ENCODE measurements around the gene SPATA13.
"Not testable (repeated sequence)": the region's sequence is repeated elsewhere in the genome, so short reads cannot be mapped to it uniquely, and the experiment has no call there.

Gene SPATA13

GRCh38 chr13:24160458-24161009, at the start of gene SPATA13:
SPATA13 (plus strand) TSS chr13:24160720; CDS start chr13:24222930, 62,210 bp downstream.
- peak within 1 kb of the TSS; percentile 70 for H2AFZ ChIP-seq (ENCODE audit: low read depth, low read length)
- H3K36me3 ChIP-seq (ENCODE audit: insufficient read depth, low read length) = no peaks in the 10 kb centered on the region
- peak within 1 kb of the TSS; percentile 70 for H3K4me3 ChIP-seq (ENCODE audit: low read length)
- peaks cover 49% of the 10 kb centered on the region for H3K4me1 ChIP-seq (ENCODE audit: insufficient read depth, low read length)
- H3K9me3 ChIP-seq (ENCODE audit: low read length) = no peaks in the 10 kb centered on the region
- H3K27me3 ChIP-seq (ENCODE audit: insufficient read depth, low read length) = no peaks in the 10 kb centered on the region

DNA sequence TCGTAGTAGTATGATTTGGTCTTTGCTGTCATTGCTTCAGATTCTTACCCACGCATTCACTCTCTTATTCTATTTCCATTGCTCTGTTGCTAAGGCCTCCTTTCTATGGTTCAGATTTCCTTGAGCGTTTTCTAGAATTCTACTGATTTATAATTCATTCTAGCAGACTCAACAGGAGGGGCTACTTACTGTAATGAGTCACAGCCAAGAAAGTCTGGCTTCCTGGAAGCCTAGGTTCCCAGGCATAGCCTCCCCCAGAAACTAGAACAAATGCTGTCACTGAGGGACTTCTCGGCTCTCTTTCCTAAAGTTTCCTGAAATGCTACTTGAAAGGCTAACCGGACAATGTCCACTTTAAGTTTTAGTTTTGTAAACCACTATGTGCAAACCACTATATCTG, 47.7 kb upstream of the SPATA13 start:
- H3K4me3 ChIP-seq (ENCODE audit: low read length) = no peak overlapping the region
- H3K27me3 ChIP-seq (ENCODE audit: insufficient read depth, low read length) = no peaks in the 10 kb centered on the region
- H3K9me3 ChIP-seq (ENCODE audit: low read length) = peaks cover 2% of the 10 kb centered on the region
- H3K36me3 ChIP-seq (ENCODE audit: insufficient read depth, low read length) = no peaks in the 10 kb centered on the region
- no peak overlapping the region for H2AFZ ChIP-seq (ENCODE audit: low read depth, low read length)
- no peaks in the 10 kb centered on the region for H3K4me1 ChIP-seq (ENCODE audit: insufficient read depth, low read length)

DNA sequence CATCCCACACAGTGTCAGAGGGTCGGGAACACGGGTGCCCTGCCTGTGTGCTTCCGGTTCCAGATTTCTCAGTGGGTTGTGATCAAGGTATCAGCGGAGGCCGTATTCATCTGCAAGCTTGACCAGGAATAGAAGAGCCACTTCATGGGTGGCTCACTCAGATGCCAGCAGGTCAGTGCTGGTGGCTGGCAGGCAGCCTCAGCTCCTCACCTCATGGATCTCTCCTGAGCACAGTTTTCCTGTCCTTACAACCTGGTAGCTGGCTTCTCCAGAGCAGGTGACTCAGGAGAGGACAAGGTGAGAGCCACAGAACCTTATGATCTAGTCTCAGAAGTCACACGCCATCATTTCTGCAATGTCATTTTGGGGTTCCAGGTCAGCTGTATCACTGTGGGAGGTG, 44.8 kb upstream of the SPATA13 start:
- no peak overlapping the region for H3K4me3 ChIP-seq (ENCODE audit: low read length)
- H3K27me3 ChIP-seq (ENCODE audit: insufficient read depth, low read length) = no peaks in the 10 kb centered on the region
- H2AFZ ChIP-seq (ENCODE audit: low read depth, low read length) = no peak overlapping the region
- no peaks in the 10 kb centered on the region for H3K4me1 ChIP-seq (ENCODE audit: insufficient read depth, low read length)
- H3K36me3 ChIP-seq (ENCODE audit: insufficient read depth, low read length) = no peaks in the 10 kb centered on the region
- peaks cover 2% of the 10 kb centered on the region for H3K9me3 ChIP-seq (ENCODE audit: low read length)

DNA sequence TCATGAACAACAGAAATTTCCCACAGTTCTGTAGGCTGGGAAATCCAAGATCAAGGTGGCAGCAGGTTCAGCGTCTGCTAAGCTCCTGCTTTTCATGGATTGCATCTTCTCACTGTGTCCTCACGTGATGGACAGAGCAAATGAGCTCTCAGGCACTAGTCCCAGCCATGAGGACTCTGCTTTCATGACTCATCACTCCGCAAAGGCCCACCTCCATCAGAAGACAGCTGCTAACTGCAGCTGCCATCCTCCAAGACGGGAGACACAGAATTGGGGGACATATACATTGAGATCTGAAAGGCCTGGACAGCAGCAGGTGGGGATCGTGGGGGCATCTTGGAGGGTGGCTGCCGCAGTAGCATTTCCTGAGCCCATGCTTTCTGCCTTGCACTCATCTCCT, 44.4 kb upstream of the SPATA13 start:
- Histone ChIP-seq H3K4me3 (ENCODE audit: low read length) (no peak overlapping the region), H3K36me3 (ENCODE audit: insufficient read depth, low read length) (no peaks in the 10 kb centered on the region), H3K4me1 (ENCODE audit: insufficient read depth, low read length) (no peaks in the 10 kb centered on the region), H3K9me3 (ENCODE audit: low read length) (peaks cover 2% of the 10 kb centered on the region), H3K27me3 (ENCODE audit: insufficient read depth, low read length) (no peaks in the 10 kb centered on the region), H2AFZ (ENCODE audit: low read depth, low read length) (no peak overlapping the region)

- H3K4me1 ChIP-seq (ENCODE audit: insufficient read depth, low read length) = no peaks in the 10 kb centered on the region
- H3K36me3 ChIP-seq (ENCODE audit: insufficient read depth, low read length) = no peaks in the 10 kb centered on the region
- no peaks in the 10 kb centered on the region for H3K27me3 ChIP-seq (ENCODE audit: insufficient read depth, low read length)
- H3K9me3 ChIP-seq (ENCODE audit: low read length) = peaks cover 2% of the 10 kb centered on the region
- H2AFZ ChIP-seq (ENCODE audit: low read depth, low read length) = no peak overlapping the region
- no peak overlapping the region for H3K4me3 ChIP-seq (ENCODE audit: low read length)
These were observed 41.9 kb upstream of the SPATA13 start for GRCh38 chr13:24118576-24118975.

DNA sequence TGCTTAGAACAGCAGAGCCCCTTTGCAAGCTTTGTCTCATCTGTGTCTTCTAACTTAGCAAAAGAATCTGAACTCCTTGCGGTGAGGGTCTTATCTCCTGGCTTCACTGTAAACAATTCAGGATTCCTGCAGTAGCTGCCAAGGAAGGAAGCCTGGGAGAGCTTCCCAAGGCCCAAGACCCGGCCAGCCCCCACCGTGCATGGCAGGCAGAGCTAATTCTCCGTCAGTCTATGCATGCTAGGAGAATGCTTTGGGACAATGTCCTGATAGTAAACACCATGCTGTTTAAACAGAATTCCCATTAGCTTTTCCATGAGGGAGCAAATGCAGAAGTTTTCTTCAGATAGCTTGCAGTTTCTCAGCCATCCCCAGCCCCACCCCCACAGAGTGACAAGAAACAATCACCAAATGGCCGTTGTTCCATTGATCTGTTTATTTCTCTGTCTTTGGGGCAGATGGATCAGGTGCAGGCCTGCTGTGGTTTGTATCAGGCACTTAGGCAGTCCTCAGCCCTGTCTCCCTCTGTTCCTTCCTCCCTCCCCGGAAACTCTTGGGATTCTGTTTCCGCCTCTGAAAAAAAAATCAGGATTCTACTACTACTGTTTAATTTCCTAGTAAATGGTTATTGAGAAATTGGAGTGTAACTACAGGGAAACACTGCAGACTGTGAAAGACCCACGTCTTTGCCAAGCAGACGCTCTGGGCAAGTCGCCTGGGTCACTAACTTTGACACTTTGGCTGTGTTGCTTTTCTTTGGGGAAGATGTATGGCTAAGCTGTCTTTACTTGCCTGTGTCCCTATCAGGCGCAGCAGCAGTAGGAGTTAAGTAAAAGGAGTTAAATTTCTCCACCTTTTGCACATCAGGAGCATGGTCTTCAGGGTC, 40.7 kb upstream of the SPATA13 start:
- H3K36me3 ChIP-seq (ENCODE audit: insufficient read depth, low read length) = no peaks in the 10 kb centered on the region
- H3K27me3 ChIP-seq (ENCODE audit: insufficient read depth, low read length) = no peaks in the 10 kb centered on the region
- peaks cover 2% of the 10 kb centered on the region for H3K9me3 ChIP-seq (ENCODE audit: low read length)
- H3K4me1 ChIP-seq (ENCODE audit: insufficient read depth, low read length) = peaks cover 10% of the 10 kb centered on the region
- H2AFZ ChIP-seq (ENCODE audit: low read depth, low read length) = no peak overlapping the region
- H3K4me3 ChIP-seq (ENCODE audit: low read length) = no peak overlapping the region

DNA sequence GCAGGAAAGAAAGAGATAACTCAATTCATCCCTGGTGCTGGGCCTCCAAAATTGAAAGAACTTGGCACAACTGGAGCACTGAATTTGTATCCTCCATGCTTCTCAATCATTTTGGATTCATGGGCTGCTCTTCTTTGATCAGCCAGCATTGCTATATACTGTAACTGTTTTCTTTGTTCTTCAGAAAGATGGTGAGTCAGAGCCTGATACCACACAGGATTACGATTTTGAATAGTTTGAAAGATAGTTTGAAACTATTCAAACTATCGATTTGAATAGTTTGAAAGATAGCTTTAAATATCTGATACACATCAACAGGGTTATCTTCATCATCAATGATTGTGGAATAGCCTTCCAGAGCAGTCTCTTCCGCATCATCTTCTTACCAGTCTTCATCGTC, 38.5 kb upstream of the SPATA13 start:
- H2AFZ ChIP-seq (ENCODE audit: low read depth, low read length); H3K4me3 ChIP-seq (ENCODE audit: low read length); H3K9me3 ChIP-seq (ENCODE audit: low read length); H3K27me3 ChIP-seq (ENCODE audit: insufficient read depth, low read length); H3K36me3 ChIP-seq (ENCODE audit: insufficient read depth, low read length): not testable (repeated sequence)
- H3K4me1 ChIP-seq (ENCODE audit: insufficient read depth, low read length) = peaks cover 20% of the 10 kb centered on the region

GRCh38 chr13:24122569-24122968, 38.0 kb upstream of the SPATA13 start:
- Histone ChIP-seq H2AFZ (ENCODE audit: low read depth, low read length) (no peak overlapping the region), H3K4me3 (ENCODE audit: low read length) (no peak overlapping the region), H3K4me1 (ENCODE audit: insufficient read depth, low read length) (peaks cover 20% of the 10 kb centered on the region), H3K36me3 (ENCODE audit: insufficient read depth, low read length) (no peaks in the 10 kb centered on the region), H3K9me3 (ENCODE audit: low read length) (no peaks in the 10 kb centered on the region), H3K27me3 (ENCODE audit: insufficient read depth, low read length) (no peaks in the 10 kb centered on the region)

- H3K9me3 ChIP-seq (ENCODE audit: low read length) = no peaks in the 10 kb centered on the region
- no peaks in the 10 kb centered on the region for H3K36me3 ChIP-seq (ENCODE audit: insufficient read depth, low read length)
- H3K27me3 ChIP-seq (ENCODE audit: insufficient read depth, low read length) = no peaks in the 10 kb centered on the region
- no peak overlapping the region for H2AFZ ChIP-seq (ENCODE audit: low read depth, low read length)
- no peak overlapping the region for H3K4me3 ChIP-seq (ENCODE audit: low read length)
- peaks cover 20% of the 10 kb centered on the region for H3K4me1 ChIP-seq (ENCODE audit: insufficient read depth, low read length)
These were observed 36.8 kb upstream of the SPATA13 start for GRCh38 chr13:24123761-24124160.

DNA sequence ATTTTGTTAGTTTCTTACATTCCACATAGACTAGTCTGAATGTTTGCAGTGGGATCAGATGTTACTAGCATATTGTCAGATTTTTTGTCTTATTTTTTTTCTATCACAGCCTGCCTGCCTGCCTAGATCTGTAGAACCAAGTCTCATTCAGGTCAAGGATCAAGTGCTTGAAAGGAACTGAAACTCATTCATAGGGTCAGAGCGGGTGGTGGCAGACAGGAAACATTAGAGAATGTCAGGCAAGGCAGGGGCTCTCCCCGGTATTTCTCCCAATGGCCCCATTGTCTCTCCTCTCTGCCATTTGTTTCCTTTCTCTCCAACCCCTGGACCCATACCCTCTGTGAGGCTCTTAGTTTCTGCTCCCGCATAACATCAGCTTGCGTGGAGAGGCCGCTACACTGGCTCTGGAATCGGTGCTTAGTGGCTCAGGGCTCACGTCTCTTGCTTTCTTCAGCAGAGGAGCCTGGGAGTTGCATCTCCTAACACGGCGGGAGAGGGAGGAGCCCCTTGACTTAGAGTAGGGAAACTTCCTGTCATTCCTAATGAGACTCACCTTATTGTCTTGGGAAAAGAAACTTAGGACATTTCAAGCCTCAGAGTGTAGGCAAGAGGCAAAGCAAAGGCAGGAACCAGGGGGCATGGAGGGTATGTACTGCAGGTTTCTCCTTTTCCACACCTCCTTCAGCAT, 35.6 kb upstream of the SPATA13 start:
- no peaks in the 10 kb centered on the region for H3K27me3 ChIP-seq (ENCODE audit: insufficient read depth, low read length)
- H2AFZ ChIP-seq (ENCODE audit: low read depth, low read length) = no peak overlapping the region
- no peaks in the 10 kb centered on the region for H3K36me3 ChIP-seq (ENCODE audit: insufficient read depth, low read length)
- no peaks in the 10 kb centered on the region for H3K9me3 ChIP-seq (ENCODE audit: low read length)
- peak overlapping the region; percentile 2 for H3K4me3 ChIP-seq (ENCODE audit: low read length)
- peaks cover 20% of the 10 kb centered on the region for H3K4me1 ChIP-seq (ENCODE audit: insufficient read depth, low read length)

GRCh38 chr13:24127116-24127631, 33.3 kb upstream of the SPATA13 start:
- H3K9me3 ChIP-seq (ENCODE audit: low read length) = no peaks in the 10 kb centered on the region
- H3K36me3 ChIP-seq (ENCODE audit: insufficient read depth, low read length) = no peaks in the 10 kb centered on the region
- H3K4me3 ChIP-seq (ENCODE audit: low read length) = no peak overlapping the region
- no peak overlapping the region for H2AFZ ChIP-seq (ENCODE audit: low read depth, low read length)
- H3K27me3 ChIP-seq (ENCODE audit: insufficient read depth, low read length) = no peaks in the 10 kb centered on the region
- peaks cover 20% of the 10 kb centered on the region for H3K4me1 ChIP-seq (ENCODE audit: insufficient read depth, low read length)

DNA sequence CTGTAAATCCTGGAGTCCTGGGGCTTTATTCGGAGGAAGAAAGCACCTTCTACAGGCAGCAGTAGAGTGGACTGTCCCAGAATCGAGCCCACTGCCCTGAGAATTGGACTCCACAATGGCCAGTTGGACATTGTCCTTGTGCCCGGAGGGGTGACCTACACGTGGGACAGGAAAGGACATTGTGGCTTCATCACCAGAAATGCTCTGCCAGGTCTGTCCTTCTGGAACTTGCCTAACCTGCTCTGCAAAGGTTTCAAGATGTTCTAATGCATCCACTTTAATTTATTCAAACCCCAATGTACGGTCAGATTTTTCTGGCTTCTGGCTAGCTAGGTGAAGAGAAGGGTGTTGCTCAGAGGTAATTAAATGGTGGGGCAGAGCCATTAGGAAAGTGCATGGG, 32.4 kb upstream of the SPATA13 start:
- H3K36me3 ChIP-seq (ENCODE audit: insufficient read depth, low read length) = no peaks in the 10 kb centered on the region
- H3K27me3 ChIP-seq (ENCODE audit: insufficient read depth, low read length) = no peaks in the 10 kb centered on the region
- no peaks in the 10 kb centered on the region for H3K9me3 ChIP-seq (ENCODE audit: low read length)
- no peak overlapping the region for H3K4me3 ChIP-seq (ENCODE audit: low read length)
- H2AFZ ChIP-seq (ENCODE audit: low read depth, low read length) = no peak overlapping the region
- H3K4me1 ChIP-seq (ENCODE audit: insufficient read depth, low read length) = peaks cover 20% of the 10 kb centered on the region

- Histone ChIP-seq H3K36me3 (ENCODE audit: insufficient read depth, low read length) (no peaks in the 10 kb centered on the region), H3K4me3 (ENCODE audit: low read length) (no peak overlapping the region), H2AFZ (ENCODE audit: low read depth, low read length) (no peak overlapping the region), H3K9me3 (ENCODE audit: low read length) (no peaks in the 10 kb centered on the region), H3K27me3 (ENCODE audit: insufficient read depth, low read length) (no peaks in the 10 kb centered on the region), H3K4me1 (ENCODE audit: insufficient read depth, low read length) (peaks cover 18% of the 10 kb centered on the region)
These were observed 31.6 kb upstream of the SPATA13 start for GRCh38 chr13:24128962-24129361.

All from neuron (in vitro differentiated cells).